ENCODE results near the gene TMIGD3.

The TMIGD3 gene

GRCh38 chr1:111501645-111502044 is 1.8 kb downstream of the TMIGD3 start:
- no peaks in the 10 kb centered on the region for H3K36me3 ChIP-seq (ENCODE audit: control insufficient read depth, low read length)
- H4K20me1 ChIP-seq (ENCODE audit: control insufficient read depth, insufficient read depth, low read depth, low read length), result no peaks in the 10 kb centered on the region
- peaks cover 8% of the 10 kb centered on the region for H3F3A ChIP-seq (ENCODE audit: control insufficient read depth, insufficient read depth)
- H3K27me3 ChIP-seq (ENCODE audit: control insufficient read depth, low read length), result no peaks in the 10 kb centered on the region
- TF ChIP-seq EZH2phosphoT487 (IDR thresholded peaks at IDR 0.05; ENCODE audit: borderline replicate concordance, low read length) (no peak), CTCF (IDR thresholded peaks at IDR 0.05; ENCODE audit: low read depth, low read length, poor library complexity, severe bottlenecking) (no peak)
- no peaks in the 10 kb centered on the region for H3K9me3 ChIP-seq (ENCODE audit: control insufficient read depth, insufficient read depth, low read length)
- no peaks in the 10 kb centered on the region for H3K79me2 ChIP-seq (ENCODE audit: control insufficient read depth, low read length)
- H3K9me2 ChIP-seq (replicated peaks; ENCODE audit: control insufficient read depth, low read length), result no peaks in the 10 kb centered on the region
- H3K4me1 ChIP-seq (ENCODE audit: control insufficient read depth, low read length), result peaks cover 45% of the 10 kb centered on the region
- H3K4me3 ChIP-seq (ENCODE audit: low read length), result no peak overlapping the region
- H3K27ac ChIP-seq (ENCODE audit: low read depth, low read length), result no peak overlapping the region
- H3K4me2 ChIP-seq (ENCODE audit: low read length), result no peak overlapping the region

GRCh38 chr1:111499026-111499785 is 4.2 kb downstream of the TMIGD3 start:
- H3K4me1 ChIP-seq (ENCODE audit: control insufficient read depth, low read length), result peaks cover 21% of the 10 kb centered on the region
- no peak for TF ChIP-seq EZH2phosphoT487 (IDR thresholded peaks at IDR 0.05; ENCODE audit: borderline replicate concordance, low read length)
- no peak for TF ChIP-seq CTCF (IDR thresholded peaks at IDR 0.05; ENCODE audit: low read depth, low read length, poor library complexity, severe bottlenecking)
- H3K27ac ChIP-seq (ENCODE audit: low read depth, low read length), result no peak overlapping the region
- no peak overlapping the region for H3K4me3 ChIP-seq (ENCODE audit: low read length)
- H3K4me2 ChIP-seq (ENCODE audit: low read length), result no peak overlapping the region
- H3K9me2 ChIP-seq (replicated peaks; ENCODE audit: control insufficient read depth, low read length), result no peaks in the 10 kb centered on the region
- H3K36me3 ChIP-seq (ENCODE audit: control insufficient read depth, low read length), result no peaks in the 10 kb centered on the region
- H3K9me3 ChIP-seq (ENCODE audit: control insufficient read depth, insufficient read depth, low read length), result no peaks in the 10 kb centered on the region
- H4K20me1 ChIP-seq (ENCODE audit: control insufficient read depth, insufficient read depth, low read depth, low read length), result no peaks in the 10 kb centered on the region
- H3F3A ChIP-seq (ENCODE audit: control insufficient read depth, insufficient read depth), result no peaks in the 10 kb centered on the region
- H3K27me3 ChIP-seq (ENCODE audit: control insufficient read depth, low read length), result no peaks in the 10 kb centered on the region
- H3K79me2 ChIP-seq (ENCODE audit: control insufficient read depth, low read length), result no peaks in the 10 kb centered on the region

- Histone ChIP-seq H3K36me3 (ENCODE audit: control insufficient read depth, low read length) (no peaks in the 10 kb centered on the region), H3K79me2 (ENCODE audit: control insufficient read depth, low read length) (no peaks in the 10 kb centered on the region), H3K27ac (ENCODE audit: low read depth, low read length) (no peak overlapping the region), H3K27me3 (ENCODE audit: control insufficient read depth, low read length) (no peaks in the 10 kb centered on the region), H3K4me2 (ENCODE audit: low read length) (no peak overlapping the region), H3K4me3 (ENCODE audit: low read length) (no peak overlapping the region), H3F3A (ENCODE audit: control insufficient read depth, insufficient read depth) (no peaks in the 10 kb centered on the region), H4K20me1 (ENCODE audit: control insufficient read depth, insufficient read depth, low read depth, low read length) (no peaks in the 10 kb centered on the region), H3K9me3 (ENCODE audit: control insufficient read depth, insufficient read depth, low read length) (no peaks in the 10 kb centered on the region), H3K4me1 (ENCODE audit: control insufficient read depth, low read length) (peaks cover 6% of the 10 kb centered on the region; the same call in 1 of the 2 replicates), H3K9me2 (replicated peaks; ENCODE audit: control insufficient read depth, low read length) (no peaks in the 10 kb centered on the region)
- no peak for TF ChIP-seq CTCF (IDR thresholded peaks at IDR 0.05; ENCODE audit: low read depth, low read length, poor library complexity, severe bottlenecking)
- no peak for TF ChIP-seq EZH2phosphoT487 (IDR thresholded peaks at IDR 0.05; ENCODE audit: borderline replicate concordance, low read length)
These were observed 5.8 kb downstream of the TMIGD3 start for GRCh38 chr1:111497592-111497991.
